SW 1271 (cell line): ENCODE data around the gene SLC11A1.

ENCODE experiments used
- DNase-seq, 2 experiments: peaks; one replicate each; lab custom pipeline; 2025; lab: John Stamatoyannopoulos, UW

SLC11A1 gene

DNA sequence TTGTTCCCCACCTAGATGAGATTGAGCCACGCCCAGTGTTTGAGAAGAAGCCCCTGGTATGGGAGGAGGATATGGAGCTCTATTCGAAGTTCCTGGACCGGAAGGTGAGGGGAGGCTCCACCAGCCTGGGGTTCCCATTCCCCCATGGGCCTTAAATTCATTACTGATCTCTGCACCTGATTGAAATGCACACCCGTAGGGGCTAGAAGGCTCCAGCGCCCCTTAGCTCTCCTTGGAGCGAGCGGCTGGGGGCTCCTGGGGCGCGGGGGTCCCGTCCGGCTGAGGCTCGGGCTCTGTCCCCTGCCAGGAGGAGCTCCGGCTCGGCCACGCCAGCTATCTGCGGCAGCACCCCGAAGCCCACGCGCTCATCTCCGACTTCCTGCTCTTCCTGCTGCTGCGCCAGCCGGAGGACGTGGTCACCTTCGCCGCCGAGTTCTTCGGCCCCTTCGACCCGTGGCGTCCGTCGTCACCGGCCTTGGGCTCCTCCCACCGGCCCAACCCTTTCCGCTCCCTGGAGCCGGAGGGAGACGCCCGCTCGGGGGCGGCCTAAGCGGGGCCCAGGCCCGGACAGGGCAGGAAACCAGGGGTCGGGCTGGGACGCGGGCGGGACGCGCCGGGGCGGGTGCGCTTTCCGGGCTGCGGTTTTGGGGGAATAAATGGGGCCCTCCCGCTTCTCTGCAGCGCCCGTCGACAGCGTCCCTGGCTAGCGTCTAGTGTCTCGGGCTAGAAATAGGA is 14.5 kb upstream of the SLC11A1 start:
- DNase-seq: peak; percentile 54 to 56

DNA sequence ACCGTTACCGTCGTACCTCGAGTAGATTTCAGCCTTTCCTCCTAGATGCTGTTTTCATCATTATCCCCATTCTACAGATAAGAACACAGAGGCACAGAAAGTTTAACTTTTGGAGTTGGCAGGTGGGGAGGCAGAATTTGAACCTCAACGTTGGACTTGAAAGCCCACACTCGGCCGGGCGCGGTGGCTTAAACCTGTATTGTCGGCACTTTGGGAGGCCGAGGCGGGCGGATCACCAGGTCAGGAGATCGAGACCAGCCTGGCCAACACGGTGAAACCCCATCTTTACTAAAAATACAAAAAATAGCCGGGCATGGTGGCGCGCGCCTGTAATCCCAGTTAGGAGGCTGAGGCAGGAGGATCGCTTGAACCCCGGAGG is 13.9 kb upstream of the SLC11A1 start:
- no peak for DNase-seq

DNA sequence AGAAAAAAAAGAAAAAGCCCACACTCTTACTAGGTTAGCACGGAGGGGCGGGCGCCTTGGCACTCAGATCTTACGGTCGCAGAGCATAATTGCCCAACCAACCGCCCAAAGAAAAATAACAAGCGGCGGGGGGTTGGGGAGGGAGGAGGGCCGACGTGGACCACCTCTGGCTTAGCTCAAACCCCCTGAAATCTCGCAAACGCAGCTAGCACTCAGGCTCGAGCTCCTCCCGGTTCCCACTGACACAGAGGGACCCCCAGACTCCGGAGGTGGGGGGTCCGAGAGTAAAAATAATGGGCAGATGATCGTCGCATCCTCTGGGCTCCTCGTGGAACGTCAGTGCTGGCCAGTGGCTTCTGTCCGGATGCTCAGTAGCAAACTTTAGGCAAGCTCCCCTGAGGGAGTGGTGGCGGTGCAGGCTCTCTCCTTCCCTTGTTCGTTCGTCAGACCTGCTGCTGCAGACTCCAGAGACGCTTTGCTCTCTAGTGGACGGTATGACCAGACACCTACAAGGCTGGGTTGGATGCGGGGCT is 13.4 kb upstream of the SLC11A1 start:
- DNase-seq: no peak

DNA sequence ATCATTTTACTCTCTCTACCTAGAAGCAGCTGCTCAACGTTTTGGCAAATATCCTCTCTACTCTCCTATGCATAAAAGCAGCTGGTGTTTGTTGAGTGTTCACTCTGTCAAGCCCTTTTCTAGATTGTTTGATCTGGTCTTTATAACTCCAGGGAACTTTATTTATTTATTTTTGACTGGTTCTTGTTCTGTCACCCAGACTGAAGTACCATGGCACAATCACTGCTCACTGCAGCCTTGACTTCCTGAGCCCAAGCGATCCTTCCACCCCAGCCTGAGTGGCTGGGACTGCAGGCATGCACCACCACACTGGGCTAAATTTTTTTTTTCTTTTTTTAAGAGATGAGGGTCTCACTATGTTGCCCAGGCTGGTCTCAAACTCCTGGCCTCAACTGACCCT is 12.7 kb upstream of the SLC11A1 start:
- no peak for DNase-seq

DNA sequence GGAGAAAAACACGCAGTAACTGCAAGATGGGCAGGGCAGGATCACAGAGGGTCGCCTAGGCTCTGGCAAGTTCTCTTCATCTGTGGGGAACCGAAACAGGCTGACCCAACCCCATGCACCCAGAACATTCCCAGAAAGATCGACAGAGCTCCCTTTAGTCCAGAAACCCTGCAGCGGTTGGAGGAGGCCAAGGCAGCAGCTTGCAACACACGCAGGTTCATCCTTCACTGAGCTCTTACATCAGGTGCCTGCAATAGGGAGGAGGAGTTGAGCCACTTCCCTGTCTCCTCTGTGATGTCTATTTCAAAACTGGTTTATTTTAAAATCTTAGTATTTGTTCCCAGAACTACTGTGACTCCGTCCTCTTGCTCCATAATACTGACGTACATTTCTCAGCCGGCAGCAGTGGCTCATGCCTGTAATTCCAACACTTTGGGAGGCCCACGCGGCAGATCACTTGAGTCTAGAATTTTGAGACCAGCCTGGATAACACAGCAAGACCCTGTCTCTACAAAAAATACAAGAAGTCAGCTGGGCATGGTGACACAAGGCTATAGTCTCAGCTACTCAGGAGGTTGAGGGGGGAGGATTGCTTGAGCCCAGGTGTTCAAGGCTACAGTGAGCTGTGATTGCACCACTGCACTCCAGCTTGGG is 11.5 kb upstream of the SLC11A1 start:
- DNase-seq: no peak

DNA sequence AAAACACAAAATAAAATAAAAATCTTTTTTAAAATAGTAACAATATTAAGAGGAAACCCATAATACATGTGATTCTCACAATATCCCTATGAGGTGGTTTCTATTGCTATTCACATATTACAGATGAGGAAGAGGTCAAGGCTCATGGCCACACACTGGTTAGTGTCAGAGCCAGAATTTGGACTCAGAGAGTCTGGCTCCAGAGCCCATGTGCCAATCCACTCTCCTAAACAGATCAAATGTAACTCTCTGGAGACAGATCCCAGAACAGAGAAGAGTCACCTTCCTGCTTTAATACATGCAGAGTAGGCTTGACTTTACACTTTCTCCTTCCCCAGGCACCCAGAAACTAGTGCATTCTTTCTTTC is 10.1 kb upstream of the SLC11A1 start:
- DNase-seq: no peak

DNA sequence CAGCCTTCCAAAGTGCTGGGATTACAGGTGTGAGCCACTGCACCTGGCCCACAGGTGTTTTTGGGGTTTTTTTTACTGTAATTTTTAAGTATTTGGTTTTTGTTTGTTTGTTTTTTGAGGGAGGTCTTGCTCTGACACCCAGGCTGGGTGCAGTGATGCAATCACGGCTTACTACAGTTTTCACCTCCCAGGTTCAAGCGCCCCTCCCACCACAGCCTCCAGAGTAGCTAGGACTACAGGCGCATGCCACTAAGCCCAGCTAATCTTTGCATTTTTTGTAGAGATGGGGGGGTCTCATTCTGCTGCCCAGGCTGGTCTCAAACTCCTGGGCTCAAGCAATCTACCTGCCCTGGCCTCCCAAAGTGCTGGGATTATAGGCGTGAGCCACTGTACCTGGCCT is 7.3 kb upstream of the SLC11A1 start:
- no peak for DNase-seq

DNA sequence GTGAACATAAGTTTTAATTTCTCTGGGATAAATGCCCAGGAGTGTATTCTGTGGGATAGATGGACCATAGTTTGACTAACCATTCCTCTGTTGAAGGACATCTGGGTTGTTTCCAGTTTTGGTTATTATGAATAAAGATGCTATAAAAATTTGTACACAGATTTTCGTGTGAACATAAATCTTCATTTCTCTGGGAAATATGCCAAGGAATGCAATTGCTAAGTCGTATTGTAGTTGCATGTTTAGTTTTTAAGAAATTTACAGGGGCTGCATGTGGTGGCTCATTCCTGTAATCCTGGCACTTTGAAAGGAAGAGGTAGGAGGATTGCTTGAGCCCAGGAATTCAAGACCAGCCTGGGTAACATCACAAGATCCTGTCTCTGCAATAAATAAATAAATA is 6.9 kb upstream of the SLC11A1 start:
- no peak for DNase-seq

DNA sequence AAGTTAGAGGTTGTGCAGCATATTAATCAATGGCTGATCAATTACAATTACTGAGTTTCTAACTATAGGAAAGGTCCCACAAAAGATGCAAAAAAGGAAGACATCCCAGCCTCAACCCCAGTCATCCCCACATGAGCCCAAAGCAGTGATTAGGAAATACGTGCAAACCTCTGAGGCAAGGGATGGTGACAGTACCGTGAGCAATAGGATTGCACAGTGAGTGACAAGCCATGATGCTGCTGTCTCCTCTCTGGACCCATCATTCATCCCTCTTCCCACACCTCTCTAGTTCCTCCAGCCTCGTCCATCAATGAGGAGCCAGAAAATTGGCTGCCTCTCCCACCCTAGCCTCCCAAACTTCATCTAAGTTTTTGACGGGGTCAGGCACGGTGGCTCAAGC is 4.0 kb upstream of the SLC11A1 start:
- DNase-seq: no peak

DNA sequence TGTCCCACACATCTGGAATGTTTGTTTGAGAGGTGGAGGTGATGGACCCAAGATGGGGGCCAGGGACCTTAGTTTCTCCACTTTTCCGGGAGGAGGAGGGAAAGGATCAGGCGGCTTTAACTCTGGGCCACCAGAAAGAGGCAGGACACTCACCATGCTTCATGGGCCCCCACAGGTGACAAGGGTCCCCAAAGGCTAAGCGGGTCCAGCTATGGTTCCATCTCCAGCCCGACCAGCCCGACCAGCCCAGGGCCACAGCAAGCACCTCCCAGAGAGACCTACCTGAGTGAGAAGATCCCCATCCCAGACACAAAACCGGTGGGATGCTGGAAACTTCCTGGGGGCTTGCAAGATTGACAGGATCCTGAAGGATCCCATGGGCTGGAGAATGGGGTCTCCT is 712 bp downstream of the SLC11A1 start:
- no peak for DNase-seq

DNA sequence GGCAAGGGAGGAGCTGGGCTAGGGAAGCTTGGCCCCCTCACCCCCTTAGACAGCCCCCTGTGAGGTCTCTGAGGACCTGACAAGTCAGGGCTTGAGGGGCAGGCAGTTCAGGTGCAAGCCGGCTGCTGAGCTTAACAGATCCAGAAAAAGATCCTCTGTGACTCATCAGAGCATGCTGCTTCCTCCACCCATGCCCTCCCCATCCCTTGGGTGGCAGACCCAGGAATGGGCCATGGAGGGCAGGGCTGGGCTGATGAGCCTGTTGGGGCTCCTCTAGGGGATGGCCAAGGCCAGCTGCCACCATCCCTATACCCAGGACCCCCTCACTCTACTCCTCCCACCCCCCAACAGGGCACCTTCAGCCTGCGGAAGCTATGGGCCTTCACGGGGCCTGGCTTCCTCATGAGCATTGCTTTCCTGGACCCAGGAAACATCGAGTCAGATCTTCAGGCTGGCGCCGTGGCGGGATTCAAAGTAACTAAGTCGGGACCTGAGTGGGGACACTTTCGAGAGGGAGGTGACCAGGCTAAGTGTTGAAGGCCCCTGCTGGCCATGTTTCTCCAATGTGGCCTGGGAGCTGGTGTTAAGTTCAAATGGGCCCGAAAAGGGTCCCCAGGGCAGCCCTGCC is 1.9 kb downstream of the SLC11A1 start:
- no peak for DNase-seq

DNA sequence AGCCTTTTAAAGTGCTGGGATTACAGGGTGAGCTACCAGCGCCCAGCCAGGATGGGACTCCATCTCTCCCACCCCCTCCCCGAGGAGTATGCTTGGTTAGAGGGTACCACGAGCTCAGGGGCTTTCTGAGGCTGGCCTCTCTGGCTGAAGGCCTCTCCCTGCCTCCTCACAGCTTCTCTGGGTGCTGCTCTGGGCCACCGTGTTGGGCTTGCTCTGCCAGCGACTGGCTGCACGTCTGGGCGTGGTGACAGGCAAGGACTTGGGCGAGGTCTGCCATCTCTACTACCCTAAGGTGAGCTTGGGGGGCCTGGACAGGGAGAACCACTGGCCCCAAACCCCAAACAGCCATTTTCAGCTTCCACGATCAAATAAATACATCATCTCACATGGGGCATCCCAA is 2.9 kb downstream of the SLC11A1 start:
- no peak for DNase-seq

DNA sequence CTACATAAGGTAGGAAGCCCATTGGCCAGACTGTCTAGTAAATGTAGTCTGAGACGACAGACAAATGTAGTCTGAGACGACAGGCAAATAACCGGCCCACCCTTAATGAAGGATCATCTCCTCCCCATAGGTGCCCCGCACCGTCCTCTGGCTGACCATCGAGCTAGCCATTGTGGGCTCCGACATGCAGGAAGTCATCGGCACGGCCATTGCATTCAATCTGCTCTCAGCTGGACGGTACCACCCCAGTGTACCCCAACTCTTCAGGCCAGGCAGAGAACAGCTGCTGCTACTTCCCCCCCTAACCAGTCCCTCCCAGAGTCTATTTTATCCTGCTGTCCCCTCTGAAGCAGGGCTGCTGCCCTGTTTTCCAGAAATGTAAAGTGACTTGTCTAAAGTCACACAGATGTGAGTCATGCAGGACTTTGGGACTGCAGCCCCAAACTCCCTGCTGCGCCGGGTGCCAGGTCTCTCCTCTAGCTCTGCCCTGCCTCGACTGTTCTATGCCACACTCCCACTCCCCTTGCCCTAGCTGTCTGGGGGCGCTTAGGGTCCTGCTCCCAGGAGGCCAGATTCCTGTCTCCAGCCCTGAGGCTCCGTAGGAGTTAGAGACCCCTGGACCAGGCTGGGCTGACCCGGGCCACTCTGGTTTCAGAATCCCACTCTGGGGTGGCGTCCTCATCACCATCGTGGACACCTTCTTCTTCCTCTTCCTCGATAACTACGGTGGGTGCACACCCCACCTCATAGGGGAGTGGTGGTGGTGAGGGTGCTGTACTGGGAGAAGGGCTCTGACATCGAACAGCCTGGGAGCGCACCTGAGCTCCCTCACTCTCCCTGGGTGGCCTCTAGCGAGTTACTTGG is 4.7 kb downstream of the SLC11A1 start:
- no peak for DNase-seq

DNA sequence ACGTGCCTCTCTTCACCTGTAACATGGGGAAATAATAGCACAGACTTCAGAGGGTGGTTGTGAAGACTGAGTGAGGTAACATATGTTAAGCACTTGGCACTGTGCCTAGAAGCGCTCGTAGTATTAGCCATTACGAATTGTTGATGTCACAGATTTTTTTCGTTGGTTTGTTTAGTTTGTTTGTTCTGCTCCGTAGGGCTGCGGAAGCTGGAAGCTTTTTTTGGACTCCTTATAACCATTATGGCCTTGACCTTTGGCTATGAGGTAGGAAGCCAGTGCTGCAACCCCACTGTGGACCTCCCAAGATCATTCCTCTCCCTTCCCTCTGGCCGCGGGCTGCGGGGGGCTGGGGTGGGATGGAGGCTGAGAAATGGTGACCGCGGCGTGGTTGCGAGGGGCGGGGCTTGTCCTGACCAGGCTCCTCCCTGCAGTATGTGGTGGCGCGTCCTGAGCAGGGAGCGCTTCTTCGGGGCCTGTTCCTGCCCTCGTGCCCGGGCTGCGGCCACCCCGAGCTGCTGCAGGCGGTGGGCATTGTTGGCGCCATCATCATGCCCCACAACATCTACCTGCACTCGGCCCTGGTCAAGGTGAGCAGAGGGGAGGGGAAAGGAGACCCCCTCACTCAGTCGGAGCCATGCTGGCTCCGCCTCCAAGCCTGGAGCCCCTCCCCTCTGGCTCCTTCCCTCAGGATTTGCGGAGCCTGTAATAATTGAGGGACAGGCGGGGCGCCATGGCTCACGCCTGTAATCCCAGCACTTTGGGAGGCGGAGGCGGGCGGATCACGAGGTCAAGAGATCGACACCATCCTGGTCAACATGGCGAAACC is 5.5 kb downstream of the SLC11A1 start:
- DNase-seq: no peak

DNA sequence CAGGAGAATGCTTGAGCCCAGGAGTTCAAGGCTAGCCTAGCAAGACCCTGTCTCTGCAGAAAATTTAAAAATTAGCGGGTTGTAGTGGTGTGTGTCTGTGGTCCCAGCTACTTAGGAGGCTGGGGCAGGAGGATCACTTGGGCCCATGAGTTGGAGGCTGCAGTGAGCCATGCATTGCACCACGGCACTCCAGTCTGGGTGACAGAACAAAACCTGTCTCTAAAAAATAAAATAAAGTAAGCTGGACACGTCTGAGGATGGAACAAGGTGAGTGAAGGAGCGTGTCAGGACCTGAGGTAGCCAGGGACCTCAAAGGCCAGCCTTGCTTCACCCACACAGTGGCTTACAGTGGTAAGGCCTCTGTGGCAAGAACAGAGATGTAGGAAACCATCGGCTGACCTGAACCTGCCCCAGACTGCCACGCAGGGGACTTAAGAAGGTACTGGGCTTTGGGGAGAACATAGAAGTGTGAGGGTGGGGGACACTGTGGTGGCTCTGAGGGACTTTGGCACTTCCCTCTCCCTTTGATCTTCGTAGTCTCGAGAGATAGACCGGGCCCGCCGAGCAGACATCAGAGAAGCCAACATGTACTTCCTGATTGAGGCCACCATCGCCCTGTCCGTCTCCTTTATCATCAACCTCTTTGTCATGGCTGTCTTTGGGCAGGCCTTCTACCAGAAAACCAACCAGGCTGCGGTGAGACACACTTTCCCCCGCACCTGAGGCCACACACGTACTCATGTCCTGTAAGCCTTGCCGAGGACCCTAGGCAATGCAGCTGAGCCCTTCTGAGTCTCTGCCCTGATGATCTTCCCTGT is 7.5 kb downstream of the SLC11A1 start:
- no peak for DNase-seq

DNA sequence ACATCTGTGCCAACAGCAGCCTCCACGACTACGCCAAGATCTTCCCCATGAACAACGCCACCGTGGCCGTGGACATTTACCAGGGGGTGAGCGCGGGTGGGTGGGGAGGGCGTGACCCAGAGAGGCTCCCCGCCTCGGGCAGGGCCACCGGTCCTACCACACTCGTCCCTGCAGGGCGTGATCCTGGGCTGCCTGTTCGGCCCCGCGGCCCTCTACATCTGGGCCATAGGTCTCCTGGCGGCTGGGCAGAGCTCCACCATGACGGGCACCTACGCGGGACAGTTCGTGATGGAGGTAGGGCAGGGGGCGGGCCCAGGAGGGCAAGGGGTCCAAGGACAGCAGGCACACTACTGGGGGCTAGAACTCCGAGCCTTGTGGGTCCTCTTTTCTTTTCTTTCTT is 9.1 kb downstream of the SLC11A1 start:
- DNase-seq: no peak

DNA sequence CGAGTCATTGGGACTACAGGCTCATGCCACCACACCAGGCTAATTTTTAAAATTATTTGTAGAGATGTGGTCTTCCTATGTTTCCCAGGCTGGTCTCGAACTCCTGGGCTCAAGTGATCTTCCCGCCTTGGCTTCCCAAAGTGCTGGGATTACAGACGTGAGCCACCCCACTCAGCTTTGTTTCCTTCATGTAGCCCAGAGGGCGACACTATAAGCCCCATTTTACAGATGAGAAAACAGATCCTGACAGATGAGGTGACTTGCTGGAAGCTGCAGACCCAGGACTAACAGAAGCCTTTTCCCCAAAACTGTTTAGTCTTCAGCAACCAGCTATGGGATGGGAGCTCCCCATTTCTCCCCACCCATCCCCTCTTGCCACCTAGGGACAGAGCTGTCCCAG is 10.4 kb downstream of the SLC11A1 start:
- no peak for DNase-seq

DNA sequence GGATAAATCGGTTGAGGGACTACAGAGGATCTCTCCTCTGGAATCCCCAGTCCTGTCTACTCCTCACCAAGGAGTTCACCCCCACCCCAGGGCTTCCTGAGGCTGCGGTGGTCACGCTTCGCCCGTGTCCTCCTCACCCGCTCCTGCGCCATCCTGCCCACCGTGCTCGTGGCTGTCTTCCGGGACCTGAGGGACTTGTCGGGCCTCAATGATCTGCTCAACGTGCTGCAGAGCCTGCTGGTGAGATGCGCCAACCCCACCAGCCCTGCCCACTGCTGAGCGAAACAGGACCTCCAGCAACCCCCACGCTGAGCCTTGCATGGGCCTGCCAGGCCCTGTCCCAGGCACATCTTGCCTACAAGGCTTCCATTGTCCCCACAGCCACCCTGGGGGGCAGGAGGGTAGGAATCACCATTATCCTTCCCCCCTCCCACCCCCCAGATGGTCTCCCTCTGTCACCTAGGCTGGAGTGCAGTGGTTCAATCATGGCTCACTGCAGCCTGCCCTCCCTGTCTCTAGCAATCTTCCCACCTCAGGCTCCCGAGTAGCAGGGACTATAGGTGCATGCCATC is 10.9 kb downstream of the SLC11A1 start:
- no peak for DNase-seq

DNA sequence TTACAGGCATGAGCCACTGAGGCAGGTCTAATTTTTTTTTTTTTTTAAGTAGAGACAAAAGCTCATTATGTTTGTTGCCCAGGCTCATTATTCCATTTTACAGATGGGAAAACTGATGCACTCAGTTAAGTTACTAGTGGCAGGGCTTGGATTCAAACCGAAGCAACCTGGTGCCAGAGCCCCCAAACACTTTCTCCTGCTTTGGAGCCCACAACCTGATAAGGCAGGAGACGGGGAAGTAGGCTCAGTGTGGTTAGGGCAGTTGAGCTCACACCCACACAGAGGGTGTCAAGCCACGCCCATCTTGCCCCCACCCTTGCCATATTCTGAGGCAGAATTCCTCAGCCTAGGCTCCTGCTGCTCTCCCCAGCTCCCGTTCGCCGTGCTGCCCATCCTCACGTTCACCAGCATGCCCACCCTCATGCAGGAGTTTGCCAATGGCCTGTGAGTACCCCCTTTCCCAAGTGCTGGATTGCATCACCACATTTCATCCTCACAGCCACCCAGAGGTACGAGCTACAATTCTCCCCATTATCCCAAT is 11.7 kb downstream of the SLC11A1 start:
- no peak for DNase-seq
